GM13977 (cell line): ENCODE measurements around the gene KLC4.
"Not testable (repeated sequence)": the region's sequence is repeated elsewhere in the genome, so short reads cannot be mapped to it uniquely, and the experiment has no call there.

Experiments used
- DNase-seq: peaks from one replicate; pipeline ENCODE4 v3.0.0; 2012; ENCODE audit warnings: low spot score
- CTCF ChIP-seq: IDR thresholded peaks from 2 replicates; pipeline ENCODE4 v1.5.1; 2012; ENCODE audit warnings: mild to moderate bottlenecking, control low read depth; ENCODE audit not compliant: insufficient read depth; ENCODE audit errors: extremely low read depth, missing control alignments
- in situ Hi-C: fragments of 300-500 bp; cut with MboI; formaldehyde crosslinking; loops from one replicate; pipeline ENCODE4 v1.12.0; 2022; ENCODE audit warnings: low sequenced_read_pairs, low pct_unique_long_range_greater_than_20kb, mixed read lengths, inconsistent platforms; ENCODE audit not compliant: unreplicated experiment

KLC4 gene

DNA sequence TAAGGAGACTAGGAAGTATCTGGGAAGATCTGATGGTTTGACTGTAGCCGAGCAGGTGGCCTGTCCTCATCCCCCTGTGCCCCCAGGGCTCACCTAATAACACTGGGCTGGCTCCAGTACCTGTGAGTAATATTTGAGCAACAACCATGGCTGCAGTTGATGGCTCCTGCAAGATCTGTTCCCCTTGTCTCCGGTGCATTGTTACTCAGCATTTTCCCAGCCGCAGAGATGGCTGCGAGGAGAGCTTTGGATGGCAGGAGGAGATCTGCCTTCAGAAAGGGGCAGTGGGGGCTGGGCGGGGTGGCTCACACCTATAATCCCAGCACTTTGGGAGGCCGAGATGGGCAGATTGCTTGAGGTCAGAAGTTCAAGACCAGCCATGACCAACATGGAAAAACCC lies 55.9 kb downstream of the KLC4 start:
- no peak for TF ChIP-seq CTCF
- DNase-seq = no peak
- in situ Hi-C loops = no loop called here

- DNase-seq, in situ Hi-C loops: not testable (repeated sequence)
These were observed 58.0 kb downstream of the KLC4 start for GRCh38 chr6:43117466-43117865.

DNA sequence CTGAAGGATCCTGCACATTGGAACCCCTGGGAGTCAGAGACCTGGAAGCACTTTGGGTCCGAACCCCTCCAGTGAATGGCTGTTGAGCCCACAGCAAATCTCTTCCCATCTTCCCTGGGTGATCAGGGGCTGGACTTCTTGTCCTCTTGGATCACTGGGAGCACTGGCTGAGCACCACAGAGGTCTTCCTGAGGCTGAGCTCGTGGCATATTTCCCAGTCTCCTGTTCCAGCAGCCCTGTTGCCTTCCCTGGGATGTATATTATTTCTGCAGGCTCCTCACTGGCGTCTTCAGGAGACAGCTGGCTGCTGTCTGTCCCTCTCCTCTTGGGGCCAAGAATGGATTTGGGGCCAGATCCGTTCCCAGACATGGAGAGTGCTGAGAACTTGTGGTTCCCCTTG lies 60.1 kb downstream of the KLC4 start:
- TF ChIP-seq CTCF = no peak
- DNase-seq = no peak
- in situ Hi-C loops = no loop called here

GRCh38 chr6:43120101-43120763 lies 60.8 kb downstream of the KLC4 start:
- no peak for TF ChIP-seq CTCF
- no peak for DNase-seq
- in situ Hi-C loops = no loop called here

GRCh38 chr6:43120944-43121913 lies 61.8 kb downstream of the KLC4 start:
- no peak for TF ChIP-seq CTCF
- no peak for DNase-seq
- in situ Hi-C loops = no loop called here

- no peak for DNase-seq
- TF ChIP-seq CTCF = no peak
- in situ Hi-C loops = no loop called here
These were observed 62.7 kb downstream of the KLC4 start for GRCh38 chr6:43122146-43122545.
